Heart left ventricle (tissue), 16 donors: Measurements from ENCODE around the gene ATAD5. TPM values are rescaled to one million over a fixed set of nuclear protein-coding genes. Genes with fewer than 3 reads are reported as not detected.
"Not testable (repeated sequence)": the region's sequence is repeated elsewhere in the genome, so short reads cannot be mapped to it uniquely, and the experiment has no call there.

ENCODE experiments used
- ATAC-seq, 4 donors: fragments of 200-7000 bp; cut with Tn5 transposase; one replicate each; pipeline ENCODE4 v1.9.1; 2020 to 2022; ENCODE audit warnings: moderate library complexity in 4 of 4, mild to moderate bottlenecking in 3 of 4, moderate number of reproducible peaks in 1 of 4
- DNase-seq, 5 donors: peaks; one replicate each; pipeline ENCODE4 v3.0.0-alpha.2; 2020
- H3K27ac ChIP-seq, 12 donors: fragments of 200-600 bp; sonication (generic) in 4 of 12; one replicate each; pipeline versions ENCODE4 v1.5.0 to v1.8.0; 2016 to 2022; ENCODE audit warnings: mild to moderate bottlenecking in 2 of 12
- H3K27me3 ChIP-seq, 9 donors: fragments of 200-600 bp; sonication (generic) in 2 of 9; one replicate each; pipeline versions ENCODE4 v1.5.1 to v1.8.0; 2016 to 2022; ENCODE audit warnings: mild to moderate bottlenecking in 3 of 9
- H3K36me3 ChIP-seq, 9 donors: fragments of 200-600 bp; sonication (generic) in 2 of 9; one replicate each; pipeline versions ENCODE4 v1.5.0 to v1.8.0; 2018 to 2022; ENCODE audit warnings: mild to moderate bottlenecking in 2 of 9
- H3K4me1 ChIP-seq, 12 donors: fragments of 200-600 bp; sonication (generic) in 4 of 12; one replicate each; pipeline versions ENCODE4 v1.5.0 to v1.8.0; 2016 to 2022; ENCODE audit warnings: mild to moderate bottlenecking in 3 of 12
- H3K4me3 ChIP-seq, 12 donors: fragments of 200-600 bp; sonication (generic) in 4 of 12; one replicate each; pipeline versions ENCODE4 v1.5.0 to v1.8.0; 2017 to 2022; ENCODE audit warnings: mild to moderate bottlenecking in 9 of 12, moderate library complexity in 4 of 12
- H3K9me3 ChIP-seq, 12 donors: fragments of 200-600 bp; sonication (generic) in 4 of 12; one replicate each; pipeline versions ENCODE4 v1.5.0 to v1.8.0; 2016 to 2022; ENCODE audit warnings: mild to moderate bottlenecking in 1 of 12
- CTCF ChIP-seq, 12 donors: fragments of 200-600 bp; sonication (generic) in 4 of 12; IDR thresholded peaks; one replicate each; pipeline versions ENCODE4 v1.5.0 to v1.8.0; 2018 to 2022; ENCODE audit warnings: antibody characterized with exemption in 12 of 12, mild to moderate bottlenecking in 5 of 12
- POLR2A ChIP-seq, 2 donors: fragments of 450-650 bp; IDR thresholded peaks; one replicate each; pipeline ENCODE4 v1.6.1; 2017; ENCODE audit warnings: antibody characterized with exemption in 2 of 2, mild to moderate bottlenecking in 2 of 2, moderate library complexity in 2 of 2
- WGBS, 4 donors: extraction: QIAGEN DNeasy Blood & Tissue Kit in 2 of 4; methylation state at CpG; one replicate each; pipeline versions ENCODE4 v1.1.5 to v1.1.7; 2013 to 2018; 5-methylcytosine and 5-hydroxymethylcytosine counted together
- intact Hi-C, 10 donors: fragments of 100-400 bp; cut with DNase I; formaldehyde crosslinking; loops; one replicate each; pipeline versions ENCODE4 v1.11.1 to v1.14.2; 2022
- polyA plus RNA-seq, 2 donors: library from polyadenylated mRNA; stranded (reverse); fragments of 200-250 nt; gene quantifications; one replicate each; pipeline ENCODE4 v1.2.3, GENCODE V29; 2013
- total RNA-seq, 9 donors: library from RNA; depleted of rRNA in 2 of 9; stranded (reverse); fragments of >200 nt in 2 of 9; fragmentation: NEBNext Ultra II Directional in 3 of 9; extraction: Animal tissue kit (Norgen Biotek cat#: 25700) in 3 of 9; gene quantifications; one replicate each; pipeline versions ENCODE4 v1.1.0 to v1.2.4, GENCODE V29; 2016 to 2023
- donor health status: ischemic (EF 13 %, LVEDD 7.1; RV severe dilation, severe dysfunction).
- donor health status: healthy with polysubstance abuse.
- donor health status: DM: no; HTN: yes; CAD: no.
- donor health status: DM: no; HTN: no; CAD: no.
- donor health status: ischemic (EF 25% LVEDD 6.9; RV normal size, moderate dysfunction).
- donor health status: ischemic (EF 25% LVEDD 5.7; RV mildly dilated, moderate dysfunction).
- donor health status: healthy.
- donor health status: DM: yes; HTN: yes; CAD: no.
- donor health status: ischemic (EF 35%, LVEDD 5.7; RV mildly dilated, moderate dysfunction).
- donor health status: nonischemic (EF 11% LVEDD 7.7; RV severe dilation, severe dysfunction).
- donor health status: DM: yes; HTN: yes; CAD: no.
- donor health status: PGD.
- donor health status: ischemic (EF 29% LVEDD 5.4; RV normal size, mild dysfunction).
- donor health status: nonischemic (EF 23%, LVEDD 6.1; RV moderate dilation, normal function).

Gene ATAD5
- total and polyA plus RNA-seq, 11 donors = 0.25 to 2.5 (median 0.40) TPM

- no peak for TF ChIP-seq CTCF (IDR thresholded peaks at IDR 0.05)
- no peak for TF ChIP-seq POLR2A (IDR thresholded peaks at IDR 0.05)
- no peak for DNase-seq
- 84 to 91% (median 90%) methylated on average over 8 of the region's 8 CpGs for WGBS, 4 donors
- intact Hi-C loops = loop anchor here in 1 of 10 donors (5.0 kb wide), 1 partner anchor 218 kb away; no protein-coding TSS in a partner anchor
- ATAC-seq = no peak
- Histone ChIP-seq H3K4me3 (peak overlapping the region in 1 of 12 donors; percentile 27), H3K9me3 (no peaks in the 10 kb centered on the region), H3K27ac (peak overlapping the region in 2 of 12 donors; percentile 13 to 93), H3K4me1 (peaks cover 0 to 75% (median 18%) of the 10 kb centered on the region in 12 donors), H3K27me3 (no peaks in the 10 kb centered on the region), H3K36me3 (no peaks in the 10 kb centered on the region)
Measured at GRCh38 chr17:30819971-30820705, 11.6 kb upstream of the ATAD5 start.

- Histone ChIP-seq H3K27ac (peak overlapping the region in 1 of 12 donors; percentile 93), H3K36me3 (no peaks in the 10 kb centered on the region), H3K9me3 (no peaks in the 10 kb centered on the region), H3K4me3 (peak overlapping the region in 5 of 12 donors; percentile 0 to 99 (median 96)), H3K27me3 (no peaks in the 10 kb centered on the region), H3K4me1 (peaks cover 0 to 76% (median 19%) of the 10 kb centered on the region in 12 donors)
- WGBS, 4 donors = 38 to 50% (median 48%) methylated on average over 9 of the region's 9 CpGs
- DNase-seq = no peak
- no peak for TF ChIP-seq CTCF (IDR thresholded peaks at IDR 0.05)
- TF ChIP-seq POLR2A (IDR thresholded peaks at IDR 0.05) = no peak
- intact Hi-C loops = loop anchor here in 1 of 10 donors (5.0 kb wide), 1 partner anchor 220 kb away; no protein-coding TSS in a partner anchor
- no peak for ATAC-seq
Measured at GRCh38 chr17:30821871-30822723, 9.7 kb upstream of the ATAD5 start.

- not testable (repeated sequence) for ATAC-seq, H3K9me3 ChIP-seq, H3K27me3 ChIP-seq, H3K36me3 ChIP-seq, DNase-seq
- intact Hi-C loops = loop anchor here in 1 of 10 donors (5.0 kb wide), 1 partner anchor 221 kb away; no protein-coding TSS in a partner anchor
- Histone ChIP-seq H3K27ac (peak overlapping the region in 2 of 12 donors; percentile 89 to 93), H3K4me1 (peaks cover 0 to 70% (median 19%) of the 10 kb centered on the region in 12 donors), H3K4me3 (peak overlapping the region in 8 of 12 donors; percentile 0 to 99 (median 94))
- WGBS, 4 donors = 84 to 88% (median 85%) methylated on average over 14 of the region's 14 CpGs
Measured at GRCh38 chr17:30822919-30823318, 8.8 kb upstream of the ATAD5 start.

GRCh38 chr17:30823421-30823820, 8.3 kb upstream of the ATAD5 start:
- ATAC-seq = no peak
- TF ChIP-seq CTCF (IDR thresholded peaks at IDR 0.05) (no peak), POLR2A (IDR thresholded peaks at IDR 0.05) (no peak)
- H3K4me3 ChIP-seq = peak overlapping the region in 11 of 12 donors; percentile 68 to 99 (median 94)
- 11 to 22% (median 15%) methylated on average over 7 of the region's 7 CpGs for WGBS, 4 donors
- H3K27ac ChIP-seq = peak overlapping the region in 5 of 12 donors; percentile 79 to 93 (median 88)
- intact Hi-C loops = loop anchor here in 1 of 10 donors (5.0 kb wide), 1 partner anchor 221 kb away; no protein-coding TSS in a partner anchor
- no peaks in the 10 kb centered on the region for H3K36me3 ChIP-seq
- H3K4me1 ChIP-seq = peaks cover 0 to 65% (median 19%) of the 10 kb centered on the region in 12 donors
- H3K9me3 ChIP-seq = no peaks in the 10 kb centered on the region
- DNase-seq = no peak
- H3K27me3 ChIP-seq = no peaks in the 10 kb centered on the region
